ENCODE measurements around the gene PPP2R2B. TPM values are rescaled to one million over a fixed set of nuclear protein-coding genes. Genes with fewer than 3 reads are reported as not detected.

The PPP2R2B gene
- total RNA-seq, 2 donors from 2014 or later = 0.35 to 0.93 TPM

DNA sequence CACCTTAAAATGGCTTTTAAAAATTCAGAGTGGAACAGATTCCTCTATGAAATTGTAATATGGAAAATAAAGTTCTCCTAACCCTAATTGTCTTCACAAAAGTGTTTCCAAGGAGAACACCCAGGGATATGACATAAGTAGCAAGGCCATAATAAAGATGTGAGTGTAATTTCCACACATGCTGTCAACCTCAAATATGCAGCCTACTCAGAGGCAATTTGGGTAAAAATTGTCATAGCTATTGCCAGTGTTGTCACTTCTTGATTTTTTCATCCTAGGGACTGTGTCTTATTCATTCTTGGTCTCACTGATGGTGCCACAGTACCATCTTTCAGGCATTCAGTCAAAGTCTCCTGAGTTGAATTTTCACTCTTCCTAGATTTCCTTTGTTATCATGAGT, 100.3 kb downstream of the PPP2R2B start:
- no peak overlapping the region for H3K9ac ChIP-seq (ENCODE audit: low read depth in 2 of 2, low read length in 2 of 2)
- H3K4me1 ChIP-seq = no peaks in the 10 kb centered on the region
- no peaks in the 10 kb centered on the region for H3K36me3 ChIP-seq
- H3K27ac ChIP-seq = no peak overlapping the region
- H3K4me3 ChIP-seq = no peak overlapping the region
- no peaks in the 10 kb centered on the region for H3K27me3 ChIP-seq
- no peaks in the 10 kb centered on the region for H3K9me3 ChIP-seq
- no peak for DNase-seq
- intact Hi-C loops (cut with DNase I) = no loop called here
- TF ChIP-seq, protein P1, sequence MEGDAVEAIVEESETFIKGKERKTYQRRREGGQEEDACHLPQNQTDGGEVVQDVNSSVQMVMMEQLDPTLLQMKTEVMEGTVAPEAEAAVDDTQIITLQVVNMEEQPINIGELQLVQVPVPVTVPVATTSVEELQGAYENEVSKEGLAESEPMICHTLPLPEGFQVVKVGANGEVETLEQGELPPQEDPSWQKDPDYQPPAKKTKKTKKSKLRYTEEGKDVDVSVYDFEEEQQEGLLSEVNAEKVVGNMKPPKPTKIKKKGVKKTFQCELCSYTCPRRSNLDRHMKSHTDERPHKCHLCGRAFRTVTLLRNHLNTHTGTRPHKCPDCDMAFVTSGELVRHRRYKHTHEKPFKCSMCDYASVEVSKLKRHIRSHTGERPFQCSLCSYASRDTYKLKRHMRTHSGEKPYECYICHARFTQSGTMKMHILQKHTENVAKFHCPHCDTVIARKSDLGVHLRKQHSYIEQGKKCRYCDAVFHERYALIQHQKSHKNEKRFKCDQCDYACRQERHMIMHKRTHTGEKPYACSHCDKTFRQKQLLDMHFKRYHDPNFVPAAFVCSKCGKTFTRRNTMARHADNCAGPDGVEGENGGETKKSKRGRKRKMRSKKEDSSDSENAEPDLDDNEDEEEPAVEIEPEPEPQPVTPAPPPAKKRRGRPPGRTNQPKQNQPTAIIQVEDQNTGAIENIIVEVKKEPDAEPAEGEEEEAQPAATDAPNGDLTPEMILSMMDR (IDR thresholded peaks at IDR 0.05) = no peak

DNA sequence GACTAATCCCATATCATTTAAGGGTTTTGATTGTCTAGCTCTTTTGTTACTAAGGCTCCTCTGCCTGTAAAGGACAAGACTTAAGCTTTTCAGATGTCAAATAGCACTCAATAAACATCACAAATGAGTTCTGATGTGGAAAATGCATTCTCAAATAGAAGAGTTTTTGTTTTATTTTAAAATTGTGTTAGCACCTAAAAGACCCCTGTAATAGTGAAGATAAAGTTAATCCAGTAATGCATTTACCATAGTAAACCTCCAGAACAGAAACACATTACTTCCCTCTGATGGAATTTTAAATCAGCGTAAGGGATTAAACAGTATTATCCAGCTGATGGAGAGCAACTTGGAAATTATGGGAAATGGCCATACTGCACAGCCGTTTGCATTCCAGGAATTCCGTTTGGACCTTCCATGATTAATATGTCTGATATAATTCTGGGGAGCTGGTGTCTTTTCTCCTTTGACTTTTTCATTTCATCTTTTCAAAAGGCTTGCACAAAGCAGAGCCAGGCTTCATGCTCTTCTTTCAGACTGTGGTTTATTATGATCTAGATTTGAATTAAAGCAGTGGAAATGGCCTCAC, 105.6 kb downstream of the PPP2R2B start:
- TF ChIP-seq, protein P1 (IDR thresholded peaks at IDR 0.05) = no peak
- intact Hi-C loops (cut with DNase I) = no loop called here
- DNase-seq = no peak

DNA sequence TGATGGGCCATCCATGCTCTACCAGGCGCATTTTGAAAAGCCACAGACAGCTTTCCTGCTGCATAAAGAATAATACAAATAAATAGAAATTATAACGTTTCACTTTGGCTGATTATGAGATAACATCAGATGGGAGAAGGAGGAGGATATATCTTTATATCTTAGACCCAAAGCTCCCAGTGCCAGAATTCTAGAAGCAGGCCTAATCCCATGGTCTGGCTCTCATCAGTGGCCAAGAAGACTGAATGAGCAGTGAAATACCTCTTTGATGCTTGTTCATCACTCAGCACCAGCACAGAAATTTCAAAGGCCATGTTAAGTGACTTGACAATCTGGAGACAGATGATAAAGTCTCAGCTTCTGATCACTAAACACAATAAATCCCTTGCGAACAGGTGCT, 107.6 kb downstream of the PPP2R2B start:
- DNase-seq = no peak
- intact Hi-C loops (cut with DNase I) = no loop called here
- no peak overlapping the region for H3K27ac ChIP-seq
- H3K36me3 ChIP-seq = no peaks in the 10 kb centered on the region
- TF ChIP-seq, protein P1 (IDR thresholded peaks at IDR 0.05) = no peak
- H3K27me3 ChIP-seq = no peaks in the 10 kb centered on the region
- no peak overlapping the region for H3K4me3 ChIP-seq
- no peaks in the 10 kb centered on the region for H3K4me1 ChIP-seq
- no peaks in the 10 kb centered on the region for H3K9me3 ChIP-seq
- no peak overlapping the region for H3K9ac ChIP-seq (ENCODE audit: low read depth in 2 of 2, low read length in 2 of 2)

More for the DNA sequence above, 105.6 kb downstream of the PPP2R2B start:
- no peaks in the 10 kb centered on the region for H3K36me3 ChIP-seq
- H3K9me3 ChIP-seq = no peaks in the 10 kb centered on the region
- no peaks in the 10 kb centered on the region for H3K4me1 ChIP-seq
- H3K9ac ChIP-seq (ENCODE audit: low read depth in 2 of 2, low read length in 2 of 2) = no peak overlapping the region
- H3K27me3 ChIP-seq = no peaks in the 10 kb centered on the region
- no peak overlapping the region for H3K4me3 ChIP-seq
- H3K27ac ChIP-seq = no peak overlapping the region

DNA sequence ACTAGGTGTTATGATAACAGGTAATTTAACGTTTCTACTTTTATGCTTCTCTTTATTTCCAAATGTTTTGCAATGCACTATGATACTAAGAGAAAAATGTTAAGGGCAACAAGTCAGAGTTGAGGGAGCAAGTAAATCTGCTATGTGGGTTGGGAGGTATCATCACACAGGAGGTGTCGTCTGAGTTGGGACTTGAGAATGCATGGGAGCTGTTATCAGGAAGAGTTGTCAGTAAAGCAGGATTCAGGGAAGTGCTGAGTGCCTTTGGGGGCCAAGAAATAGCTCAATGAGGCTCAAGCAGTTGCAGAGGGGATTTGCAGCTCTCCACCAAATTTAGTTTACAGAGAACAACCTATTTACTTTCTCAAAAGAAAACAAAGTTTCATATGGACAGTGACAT, 108.0 kb downstream of the PPP2R2B start:
- no peak overlapping the region for H3K4me3 ChIP-seq
- no peaks in the 10 kb centered on the region for H3K27me3 ChIP-seq
- TF ChIP-seq, protein P1 (IDR thresholded peaks at IDR 0.05) = no peak
- H3K36me3 ChIP-seq = no peaks in the 10 kb centered on the region
- intact Hi-C loops (cut with DNase I) = no loop called here
- no peaks in the 10 kb centered on the region for H3K4me1 ChIP-seq
- H3K27ac ChIP-seq = no peak overlapping the region
- DNase-seq = no peak
- no peak overlapping the region for H3K9ac ChIP-seq (ENCODE audit: low read depth in 2 of 2, low read length in 2 of 2)
- H3K9me3 ChIP-seq = no peaks in the 10 kb centered on the region

DNA sequence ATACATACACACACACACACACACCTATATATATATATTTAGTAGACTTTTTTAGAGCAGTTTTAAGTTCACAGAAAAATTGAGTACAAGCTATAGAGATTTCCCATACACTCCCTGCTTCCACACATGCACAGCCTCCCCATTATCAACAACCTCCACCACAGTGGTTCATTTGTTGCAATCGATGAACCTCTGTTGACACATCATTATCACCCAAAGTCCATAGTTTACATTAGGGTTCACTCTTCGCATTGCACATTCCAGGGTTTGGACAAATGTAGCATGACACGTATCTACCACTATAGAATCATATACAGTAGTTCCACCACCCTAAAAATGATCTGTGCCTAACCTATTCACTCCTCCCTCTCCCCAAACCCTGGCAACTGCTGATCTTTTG, 111.0 kb downstream of the PPP2R2B start:
- intact Hi-C loops (cut with DNase I) = no loop called here
- Histone ChIP-seq H3K4me1 (no peaks in the 10 kb centered on the region), H3K9me3 (no peaks in the 10 kb centered on the region), H3K27ac (no peak overlapping the region), H3K9ac (ENCODE audit: low read depth in 2 of 2, low read length in 2 of 2) (no peak overlapping the region), H3K36me3 (no peaks in the 10 kb centered on the region), H3K4me3 (no peak overlapping the region), H3K27me3 (no peaks in the 10 kb centered on the region)
- TF ChIP-seq, protein P1 (IDR thresholded peaks at IDR 0.05) = no peak
- no peak for DNase-seq

All from colonic mucosa (tissue), 4 donors.